MCF 10A (cell line): ENCODE data around the gene HECW1. TPM values are rescaled to one million over a fixed set of nuclear protein-coding genes. Genes with fewer than 3 reads are reported as not detected.

Experiments
- BruUV-seq: library from RNA; stranded (reverse); fragments of 400-500 nt; replicated peaks from 2 replicates; lab custom pipeline; 2021; lab: Mats Ljungman, UMichigan
- CTCF ChIA-PET: fragments of 300-600 bp; sonication (Branson Sonifier 250); formaldehyde crosslinking; extraction: SDS; loops from one replicate; lab custom pipeline; 2021; ENCODE audit warnings: antibody characterized with exemption, inconsistent platforms; lab: Yijun Ruan, JAX
- POLR2A ChIA-PET: fragments of 300-600, 350-650 bp; sonication (Branson Sonifier 250); formaldehyde crosslinking; extraction: SDS; loops from one replicate; lab custom pipeline; 2020; ENCODE audit warnings: antibody characterized with exemption, inconsistent platforms; lab: Yijun Ruan, JAX
- DNase-seq: peaks from one replicate; pipeline ENCODE4 v3.0.0-alpha.2; 2018; ENCODE audit not compliant: unreplicated experiment
- H3K27ac Mint-ChIP-seq: one replicate; pipeline ENCODE4 v1.8.0; 2022; ENCODE audit warnings: mild to moderate bottlenecking, low read depth, mixed read lengths; ENCODE audit not compliant: unreplicated experiment
- H3K27me3 Mint-ChIP-seq: one replicate; pipeline ENCODE4 v1.8.0; 2022; ENCODE audit warnings: mixed read lengths; ENCODE audit not compliant: insufficient read depth, unreplicated experiment
- H3K36me3 Mint-ChIP-seq: one replicate; pipeline ENCODE4 v1.8.0; 2022; ENCODE audit warnings: mild to moderate bottlenecking, moderate library complexity, mixed read lengths; ENCODE audit not compliant: insufficient read depth, unreplicated experiment
- H3K4me1 Mint-ChIP-seq: one replicate; pipeline ENCODE4 v1.8.0; 2022; ENCODE audit warnings: mixed read lengths; ENCODE audit not compliant: insufficient read depth, unreplicated experiment
- H3K4me3 Mint-ChIP-seq: one replicate; pipeline ENCODE4 v1.8.0; 2022; ENCODE audit warnings: mild to moderate bottlenecking, moderate library complexity, mixed read lengths; ENCODE audit not compliant: unreplicated experiment
- H3K9me3 Mint-ChIP-seq: one replicate; pipeline ENCODE4 v1.8.0; 2022; ENCODE audit warnings: mixed read lengths; ENCODE audit not compliant: unreplicated experiment
- intact Hi-C: fragments of 100-400 bp; cut with micrococcal nuclease; formaldehyde crosslinking; loops from 2 replicates; pipeline ENCODE4 v1.14.1; 2022
- total RNA-seq: library from RNA; stranded (reverse); gene quantifications from 2 replicates; pipeline ENCODE4 v1.2.3, GENCODE V29; 2022
- TF ChIP-seq, protein P1 (sequence below): fragments of 200-600 bp; IDR thresholded peaks from one replicate; pipeline ENCODE4 v1.8.0; 2022; ENCODE audit warnings: antibody characterized with exemption, mild to moderate bottlenecking; ENCODE audit not compliant: unreplicated experiment

HECW1 gene
- total RNA-seq, 1 experiment from 2014 or later, result not detected

DNA sequence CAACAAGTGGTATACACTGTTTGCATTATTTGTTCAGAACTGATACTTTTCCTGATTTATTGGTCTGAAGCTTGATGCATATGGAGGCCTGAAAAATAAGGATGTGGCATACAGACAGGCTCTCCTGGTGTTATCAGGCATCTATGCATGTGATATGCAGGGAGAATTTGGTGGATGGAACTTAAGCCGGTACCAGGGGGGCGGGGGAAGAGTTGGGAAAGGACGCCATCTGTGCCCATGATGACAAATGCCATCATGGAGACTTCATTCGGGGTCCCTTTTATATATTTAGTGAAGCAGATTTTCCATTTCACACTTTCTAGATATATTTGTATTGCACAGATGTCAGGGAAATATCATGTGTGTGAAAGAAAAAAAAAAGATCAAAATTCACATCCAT, 5.4 kb downstream of the HECW1 start:
- DNase-seq, result no peak
- BruUV-seq, result no TSS peak
- Mint-ChIP-seq H3K4me1 (peaks cover 8% of the 10 kb centered on the region), H3K4me3 (no peak overlapping the region), H3K27me3 (peaks cover 55% of the 10 kb centered on the region), H3K27ac (no peak overlapping the region), H3K36me3 (no peaks in the 10 kb centered on the region), H3K9me3 (no peaks in the 10 kb centered on the region)
- intact Hi-C loops, result loop anchor here (5.0 kb wide), 1 partner anchor 144 kb away; no protein-coding TSS in a partner anchor
- POLR2A ChIA-PET, result interaction anchor here (0.5 kb wide), 1 partner anchor 115 kb away, joined by 3 read pairs; no protein-coding TSS in a partner anchor
- TF ChIP-seq, protein P1, sequence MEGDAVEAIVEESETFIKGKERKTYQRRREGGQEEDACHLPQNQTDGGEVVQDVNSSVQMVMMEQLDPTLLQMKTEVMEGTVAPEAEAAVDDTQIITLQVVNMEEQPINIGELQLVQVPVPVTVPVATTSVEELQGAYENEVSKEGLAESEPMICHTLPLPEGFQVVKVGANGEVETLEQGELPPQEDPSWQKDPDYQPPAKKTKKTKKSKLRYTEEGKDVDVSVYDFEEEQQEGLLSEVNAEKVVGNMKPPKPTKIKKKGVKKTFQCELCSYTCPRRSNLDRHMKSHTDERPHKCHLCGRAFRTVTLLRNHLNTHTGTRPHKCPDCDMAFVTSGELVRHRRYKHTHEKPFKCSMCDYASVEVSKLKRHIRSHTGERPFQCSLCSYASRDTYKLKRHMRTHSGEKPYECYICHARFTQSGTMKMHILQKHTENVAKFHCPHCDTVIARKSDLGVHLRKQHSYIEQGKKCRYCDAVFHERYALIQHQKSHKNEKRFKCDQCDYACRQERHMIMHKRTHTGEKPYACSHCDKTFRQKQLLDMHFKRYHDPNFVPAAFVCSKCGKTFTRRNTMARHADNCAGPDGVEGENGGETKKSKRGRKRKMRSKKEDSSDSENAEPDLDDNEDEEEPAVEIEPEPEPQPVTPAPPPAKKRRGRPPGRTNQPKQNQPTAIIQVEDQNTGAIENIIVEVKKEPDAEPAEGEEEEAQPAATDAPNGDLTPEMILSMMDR, result no peak
- CTCF ChIA-PET, result no interaction called here

DNA sequence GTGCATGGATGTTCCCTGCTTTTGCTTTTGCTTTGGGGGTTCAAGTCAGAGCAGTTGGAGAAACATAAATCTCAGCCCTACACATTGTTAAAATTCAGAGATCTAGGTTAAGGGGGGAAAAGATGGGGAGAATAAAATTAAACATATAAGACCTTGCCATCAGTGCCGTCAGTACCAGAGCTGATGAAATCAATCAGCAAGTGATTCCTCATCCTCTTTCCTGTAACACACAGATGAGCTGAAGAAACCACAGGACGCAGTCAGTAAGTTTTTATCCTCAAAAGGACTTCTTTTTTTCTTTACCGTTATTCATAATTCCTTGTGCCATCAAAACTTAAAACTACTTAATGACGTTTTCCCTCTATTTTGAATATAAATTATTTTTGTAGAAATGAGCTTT, 5.9 kb downstream of the HECW1 start:
- no peak for DNase-seq
- no peak overlapping the region for H3K4me3 Mint-ChIP-seq
- intact Hi-C loops, result loop anchor here (5.0 kb wide), 1 partner anchor 144 kb away; no protein-coding TSS in a partner anchor
- H3K9me3 Mint-ChIP-seq, result no peaks in the 10 kb centered on the region
- POLR2A ChIA-PET, result interaction anchor here (0.5 to 0.9 kb wide), 2 partner anchors 13 to 115 kb away, joined by 3 read pairs; no protein-coding TSS in a partner anchor
- peaks cover 8% of the 10 kb centered on the region for H3K4me1 Mint-ChIP-seq
- TF ChIP-seq, protein P1, result no peak
- no peaks in the 10 kb centered on the region for H3K36me3 Mint-ChIP-seq
- no peak overlapping the region for H3K27ac Mint-ChIP-seq
- CTCF ChIA-PET, result no interaction called here
- peaks cover 54% of the 10 kb centered on the region for H3K27me3 Mint-ChIP-seq
- no TSS peak for BruUV-seq

DNA sequence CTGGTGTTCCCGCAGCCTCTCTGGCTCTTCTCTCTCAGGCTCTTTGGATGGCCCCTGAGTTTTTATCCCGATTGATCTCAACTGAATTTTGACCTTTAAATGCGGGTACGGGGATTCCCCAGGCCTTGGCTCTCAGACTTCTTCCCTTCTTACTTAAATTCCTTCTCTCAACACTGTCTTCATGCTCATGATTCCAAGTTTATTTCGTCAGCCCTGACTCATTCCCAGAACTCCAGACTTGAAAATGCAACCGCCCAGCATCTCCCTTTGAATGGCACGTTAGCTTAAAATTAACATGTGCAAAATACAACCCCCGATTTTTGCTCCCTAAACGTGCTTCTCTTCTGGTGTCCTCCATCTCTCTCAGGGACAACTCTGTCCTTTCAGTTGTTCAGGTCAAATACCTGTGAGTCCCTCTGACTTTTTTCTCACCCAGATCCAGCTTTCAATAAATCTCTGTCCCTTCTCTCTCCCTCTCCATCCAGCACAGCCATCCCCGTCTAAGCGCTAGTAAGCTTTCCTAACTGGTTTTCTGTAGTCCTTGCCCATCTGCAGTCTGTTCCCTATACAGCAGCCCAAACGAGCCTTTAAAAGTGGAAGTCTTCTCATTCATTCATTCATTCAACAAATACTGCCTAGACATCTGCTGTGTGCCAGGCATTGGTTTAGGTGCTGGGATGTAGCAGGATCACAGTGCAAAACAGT, 7.1 kb downstream of the HECW1 start:
- Mint-ChIP-seq H3K4me3 (no peak overlapping the region), H3K36me3 (no peaks in the 10 kb centered on the region), H3K9me3 (no peaks in the 10 kb centered on the region), H3K4me1 (no peaks in the 10 kb centered on the region), H3K27me3 (peaks cover 42% of the 10 kb centered on the region), H3K27ac (no peak overlapping the region)
- POLR2A ChIA-PET, result interaction anchor here (0.9 kb wide), 1 partner anchor 12 kb away, joined by 3 read pairs; no protein-coding TSS in a partner anchor
- intact Hi-C loops, result loop anchor here (5.0 kb wide), 1 partner anchor 143 kb away; no protein-coding TSS in a partner anchor
- TF ChIP-seq, protein P1, result no peak
- peak; percentile 51 for DNase-seq
- BruUV-seq, result no TSS peak
- CTCF ChIA-PET, result interaction anchor here (0.5 kb wide), 1 partner anchor 11 kb away, joined by 3 read pairs; no protein-coding TSS in a partner anchor

DNA sequence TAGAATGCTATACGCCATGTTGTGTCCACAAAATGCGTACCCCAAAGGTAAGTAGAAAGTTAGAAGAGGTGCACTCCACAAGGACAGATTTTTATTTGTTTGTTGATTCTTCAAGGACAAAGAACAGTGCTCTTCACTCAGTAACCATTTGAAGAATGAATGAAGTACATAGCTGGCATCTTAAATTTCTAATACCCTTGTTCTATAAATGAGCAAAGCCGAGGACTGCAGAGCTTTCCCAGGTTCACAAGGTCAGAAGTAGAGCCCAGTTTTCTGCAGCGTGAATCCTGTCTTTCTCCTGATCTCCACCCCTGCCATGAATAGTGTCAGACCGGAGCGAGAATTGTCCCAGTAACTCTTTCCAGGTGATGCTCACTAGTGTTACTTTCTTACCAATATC, 9.5 kb downstream of the HECW1 start:
- Mint-ChIP-seq H3K27me3 (peaks cover 18% of the 10 kb centered on the region), H3K9me3 (no peaks in the 10 kb centered on the region), H3K4me1 (no peaks in the 10 kb centered on the region), H3K27ac (no peak overlapping the region), H3K36me3 (no peaks in the 10 kb centered on the region), H3K4me3 (no peak overlapping the region)
- no peak for DNase-seq
- intact Hi-C loops, result no loop called here
- TF ChIP-seq, protein P1, result no peak
- ChIA-PET CTCF (interaction anchor here (1.0 kb wide), 1 partner anchor 17 kb away, joined by 3 read pairs; no protein-coding TSS in a partner anchor), POLR2A (no interaction called here)
- no TSS peak for BruUV-seq
